Measurements from ENCODE around the gene BPIFB3. TPM values are rescaled to one million over a fixed set of nuclear protein-coding genes. Genes with fewer than 3 reads are reported as not detected.

BPIFB3 gene
- total RNA-seq, 2 experiments from 2014 or later: not detected

GRCh38 chr20:33110147-33110825 is 56.6 kb downstream of the BPIFB3 start:
- H3K4me3 Mint-ChIP-seq: no peak overlapping the region
- POLR2A ChIA-PET: no interaction called here

GRCh38 chr20:33111306-33111705 is 57.6 kb downstream of the BPIFB3 start:
- intact Hi-C loops (cut with DNase I, micrococcal nuclease): no loop called here

More at GRCh38 chr20:33110147-33110825, 56.6 kb downstream of the BPIFB3 start:
- ATAC-seq (ENCODE audit: poor library complexity): no peak
- no peaks in the 10 kb centered on the region for H3K27me3 Mint-ChIP-seq
- H3K4me3 ChIP-seq (ENCODE audit: low read length): no peak overlapping the region
- DNase-seq: no peak
- H3K27ac ChIP-seq (ENCODE audit: low read depth in 1 of 2, low read length in 2 of 2): no peak overlapping the region
- no peaks in the 10 kb centered on the region for H3K9me3 ChIP-seq (ENCODE audit: control insufficient read depth in 1 of 2, insufficient read depth in 1 of 2, low read length in 2 of 2)
- H3K4me1 Mint-ChIP-seq (ENCODE audit: low read depth): no peaks in the 10 kb centered on the region
- H3K36me3 Mint-ChIP-seq (ENCODE audit: low read depth): no peaks in the 10 kb centered on the region
- no peak for TF ChIP-seq CTCF (IDR thresholded peaks at IDR 0.05)
- intact Hi-C loops (cut with DNase I, micrococcal nuclease): no loop called here
- no peak overlapping the region for H3K27ac Mint-ChIP-seq
- H3K36me3 ChIP-seq (ENCODE audit: insufficient read depth, low read length): no peaks in the 10 kb centered on the region
- CTCF ChIA-PET: no interaction called here
- H3K9me3 Mint-ChIP-seq: no peaks in the 10 kb centered on the region
- H3K27me3 ChIP-seq (ENCODE audit: control insufficient read depth in 1 of 2, insufficient read depth in 2 of 2, low read length in 2 of 2): no peaks in the 10 kb centered on the region
- no peaks in the 10 kb centered on the region for H3K4me1 ChIP-seq (ENCODE audit: insufficient read depth, low read length)

GRCh38 chr20:33112547-33113386 is 59.1 kb downstream of the BPIFB3 start:
- no peak for TF ChIP-seq CTCF (IDR thresholded peaks at IDR 0.05)
- Histone ChIP-seq H3K36me3 (ENCODE audit: insufficient read depth, low read length) (no peaks in the 10 kb centered on the region), H3K27me3 (ENCODE audit: control insufficient read depth in 1 of 2, insufficient read depth in 2 of 2, low read length in 2 of 2) (no peaks in the 10 kb centered on the region), H3K4me1 (ENCODE audit: insufficient read depth, low read length) (no peaks in the 10 kb centered on the region), H3K9me3 (ENCODE audit: control insufficient read depth in 1 of 2, insufficient read depth in 1 of 2, low read length in 2 of 2) (no peaks in the 10 kb centered on the region), H3K4me3 (ENCODE audit: low read length) (no peak overlapping the region), H3K27ac (ENCODE audit: low read depth in 1 of 2, low read length in 2 of 2) (no peak overlapping the region)
- DNase-seq (no peak), ATAC-seq (ENCODE audit: poor library complexity) (no peak)
- intact Hi-C loops (cut with DNase I, micrococcal nuclease): no loop called here
- ChIA-PET POLR2A (no interaction called here), CTCF (no interaction called here)
- H3K4me1 Mint-ChIP-seq (ENCODE audit: low read depth): no peaks in the 10 kb centered on the region
- no peaks in the 10 kb centered on the region for H3K36me3 Mint-ChIP-seq (ENCODE audit: low read depth)
- no peaks in the 10 kb centered on the region for H3K9me3 Mint-ChIP-seq
- H3K4me3 Mint-ChIP-seq: no peak overlapping the region
- no peaks in the 10 kb centered on the region for H3K27me3 Mint-ChIP-seq
- no peak overlapping the region for H3K27ac Mint-ChIP-seq

More at GRCh38 chr20:33111306-33111705, 57.6 kb downstream of the BPIFB3 start:
- Mint-ChIP-seq H3K9me3 (no peaks in the 10 kb centered on the region), H3K36me3 (ENCODE audit: low read depth) (no peaks in the 10 kb centered on the region), H3K27ac (no peak overlapping the region), H3K4me1 (ENCODE audit: low read depth) (no peaks in the 10 kb centered on the region), H3K27me3 (no peaks in the 10 kb centered on the region), H3K4me3 (no peak overlapping the region)
- no peaks in the 10 kb centered on the region for H3K36me3 ChIP-seq (ENCODE audit: insufficient read depth, low read length)
- CTCF ChIA-PET: no interaction called here
- no peak for ATAC-seq (ENCODE audit: poor library complexity)
- no peak for TF ChIP-seq CTCF (IDR thresholded peaks at IDR 0.05)
- no peak overlapping the region for H3K4me3 ChIP-seq (ENCODE audit: low read length)
- H3K4me1 ChIP-seq (ENCODE audit: insufficient read depth, low read length): no peaks in the 10 kb centered on the region
- POLR2A ChIA-PET: no interaction called here
- H3K9me3 ChIP-seq (ENCODE audit: control insufficient read depth in 1 of 2, insufficient read depth in 1 of 2, low read length in 2 of 2): no peaks in the 10 kb centered on the region
- DNase-seq: no peak
- H3K27ac ChIP-seq (ENCODE audit: low read depth in 1 of 2, low read length in 2 of 2): no peak overlapping the region
- H3K27me3 ChIP-seq (ENCODE audit: control insufficient read depth in 1 of 2, insufficient read depth in 2 of 2, low read length in 2 of 2): no peaks in the 10 kb centered on the region

All from CD4-positive, alpha-beta T cell (primary cell).